B cell (primary cell): Measurements from ENCODE around the gene SPACA4. TPM values are rescaled to one million over a fixed set of nuclear protein-coding genes. Genes with fewer than 3 reads are reported as not detected.

Experiments used
- ATAC-seq: fragments of 200-7000 bp; cut with Tn5 transposase; one replicate; pipeline ENCODE4 v1.10.0; 2021; ENCODE audit warnings: low read depth, mild to moderate bottlenecking, moderate number of reproducible peaks, moderate library complexity
- CTCF ChIA-PET: fragments of 350-600 bp; sonication (Branson Sonifier 250); formaldehyde crosslinking; loops from one replicate; lab custom pipeline; 2021; ENCODE audit warnings: antibody characterized with exemption, inconsistent platforms; lab: Charles Lee
- POLR2A ChIA-PET: fragments of 350-600 bp; sonication (Branson Sonifier 250); formaldehyde crosslinking; loops from one replicate; lab custom pipeline; 2021; ENCODE audit warnings: antibody characterized with exemption; lab: Charles Lee
- DNase-seq: peaks from one replicate; pipeline ENCODE4 v3.0.0; 2013
- H2AFZ ChIP-seq: 2 replicates; pipeline ENCODE4 v1.6.1; 2012; ENCODE audit warnings: mild to moderate bottlenecking, low read depth, low read length; ENCODE audit not compliant: insufficient read depth, poor library complexity, severe bottlenecking
- H3K27ac ChIP-seq, 2 donors: 1 replicate in 1 of 2; 2 replicates in 1 of 2; pipeline ENCODE4 v1.5.1; 2012 to 2013; ENCODE audit warnings: low read length in 2 of 2, mild to moderate bottlenecking in 2 of 2, moderate library complexity in 1 of 2
- H3K27me3 ChIP-seq, 4 experiments: fragments of 200-600 bp in 1 of 4; sonication (generic) in 1 of 4; replicated peaks in 1 of 4; 1 replicate in 2 of 4; 2 replicates in 2 of 4; pipeline versions ENCODE4 v1.6.1 to v1.7.0; 2013 to 2016; ENCODE audit warnings: low read length in 3 of 4, mild to moderate bottlenecking in 2 of 4, mixed read lengths in 1 of 4, moderate library complexity in 1 of 4; ENCODE audit not compliant: insufficient read depth in 4 of 4, control insufficient read depth in 3 of 4; ENCODE audit errors: control extremely low read depth in 1 of 4
- H3K36me3 ChIP-seq, 2 experiments: replicated peaks in 1 of 2; 1 replicate in 1 of 2; 2 replicates in 1 of 2; pipeline versions ENCODE4 v1.6.1 to v1.7.1; 2013; ENCODE audit warnings: low read length in 1 of 2; ENCODE audit not compliant: insufficient read depth in 2 of 2, control insufficient read depth in 1 of 2; ENCODE audit errors: control extremely low read depth in 1 of 2, extremely low read depth in 1 of 2
- H3K4me1 ChIP-seq, 2 donors: fragments of 200-600 bp in 1 of 2; sonication (generic) in 1 of 2; 1 replicate in 1 of 2; 2 replicates in 1 of 2; pipeline versions ENCODE4 v1.5.1 to v1.6.1; 2013 to 2017; ENCODE audit warnings: low read length in 2 of 2; ENCODE audit not compliant: control insufficient read depth in 2 of 2, insufficient read depth in 2 of 2
- H3K4me2 ChIP-seq: replicated peaks from 2 replicates; pipeline ENCODE3; 2012; ENCODE audit warnings: mild to moderate bottlenecking, low read depth, low read length; ENCODE audit not compliant: poor library complexity, severe bottlenecking
- H3K4me3 ChIP-seq, 5 experiments: fragments of 200-600 bp in 1 of 5; sonication (generic) in 1 of 5; 1 replicate in 3 of 5; 2 replicates in 2 of 5; pipeline versions ENCODE4 v1.5.1 to v1.7.0; 2011 to 2016; ENCODE audit warnings: low read length in 4 of 5, mild to moderate bottlenecking in 4 of 5, low read depth in 2 of 5, control low read depth in 1 of 5, moderate library complexity in 1 of 5; ENCODE audit not compliant: insufficient read depth in 1 of 5; ENCODE audit errors: control extremely low read depth in 1 of 5, extremely low read depth in 1 of 5
- H3K79me2 ChIP-seq: fragments of 200-600 bp; sonication (generic); one replicate; pipeline ENCODE4 v1.6.0; 2016; ENCODE audit warnings: low read length; ENCODE audit not compliant: control insufficient read depth, insufficient read depth
- H3K9ac ChIP-seq: fragments of 200-600 bp; sonication (generic); 2 replicates; pipeline ENCODE4 v1.6.1; 2017; ENCODE audit warnings: mild to moderate bottlenecking, low read length, moderate library complexity
- H3K9me3 ChIP-seq, 3 donors: one replicate each; pipeline versions ENCODE4 v1.6.1 to v1.7.1; 2013; ENCODE audit warnings: low read length in 2 of 3; ENCODE audit not compliant: control insufficient read depth in 2 of 3, insufficient read depth in 1 of 3; ENCODE audit errors: control extremely low read depth in 1 of 3
- H4K20me1 ChIP-seq: 2 replicates; pipeline ENCODE4 v1.6.0; 2012; ENCODE audit warnings: mild to moderate bottlenecking, low read length; ENCODE audit not compliant: insufficient read depth, control insufficient read depth, poor library complexity, severe bottlenecking
- H3K27ac Mint-ChIP-seq: one replicate; pipeline ENCODE4 v1.8.0; 2021; ENCODE audit warnings: mixed read lengths
- H3K27me3 Mint-ChIP-seq: one replicate; pipeline ENCODE4 v1.8.0; 2021; ENCODE audit warnings: mixed read lengths
- H3K4me1 Mint-ChIP-seq: one replicate; pipeline ENCODE4 v1.8.0; 2021; ENCODE audit warnings: mixed read lengths
- H3K4me3 Mint-ChIP-seq: one replicate; pipeline ENCODE4 v1.8.0; 2021; ENCODE audit warnings: mixed read lengths
- H3K9me3 Mint-ChIP-seq: one replicate; pipeline ENCODE4 v1.8.0; 2022; ENCODE audit warnings: mixed read lengths; ENCODE audit not compliant: insufficient read depth
- CTCF ChIP-seq: fragments of 200-600 bp; IDR thresholded peaks from one replicate; pipeline ENCODE4 v1.8.0; 2022; ENCODE audit warnings: antibody characterized with exemption, mild to moderate bottlenecking
- EZH2 ChIP-seq: IDR thresholded peaks from 2 replicates; pipeline ENCODE4 v1.6.1; 2012; ENCODE audit warnings: borderline replicate concordance, low read depth, mild to moderate bottlenecking, moderate library complexity, low read length; ENCODE audit not compliant: insufficient read depth, poor library complexity, severe bottlenecking
- WGBS: methylation state at CpG from one replicate; pipeline ENCODE4 v1.1.5; 2013; ENCODE audit warnings: missing lambda C conversion rate; ENCODE audit not compliant: insufficient coverage; 5-methylcytosine and 5-hydroxymethylcytosine counted together
- intact Hi-C: fragments of 100-400 bp; cut with micrococcal nuclease; formaldehyde crosslinking; loops from one replicate; pipeline ENCODE4 v1.10.0; 2022
- polyA minus RNA-seq: library from RNA; depleted of rRNA, polyadenylated mRNA; stranded (reverse); fragments of >200 nt; gene quantifications from 2 replicates; pipeline ENCODE4 v1.2.3, GENCODE V29; 2012
- polyA plus RNA-seq: library from polyadenylated mRNA; depleted of rRNA; stranded (reverse); fragments of >200 nt; gene quantifications from 2 replicates; pipeline ENCODE4 v1.2.3, GENCODE V29; 2012
- total RNA-seq, 2 donors: library from RNA; stranded (reverse); fragments of 120-200 nt in 1 of 2; gene quantifications; 1 replicate in 1 of 2; 2 replicates in 1 of 2; pipeline versions ENCODE4 v1.2.3 to v1.2.4, GENCODE V29; 2013 to 2022

Gene SPACA4
- total RNA-seq (not detected in 2 replicates), polyA plus RNA-seq (not detected in 2 replicates), polyA minus RNA-seq (not detected in 2 replicates)
- not detected for total RNA-seq (2013)

- Histone ChIP-seq H3K9me3 (no peaks in the 10 kb centered on the region), H3K4me1 (peaks cover 0 to 8% of the 10 kb centered on the region in 2 donors), H4K20me1 (no peaks in the 10 kb centered on the region), H3K27me3 (no peaks in the 10 kb centered on the region), H2AFZ (no peak within 1 kb of the TSS), H3K9ac (no peak within 1 kb of the TSS), H3K4me3 (no peak within 1 kb of the TSS), H3K4me2 (no peak within 1 kb of the TSS), H3K79me2 (no peaks in the 10 kb centered on the region), H3K36me3 (no peaks in the 10 kb centered on the region), H3K27ac (no peak within 1 kb of the TSS)
- 95% methylated on average over 38 of the region's 39 CpGs for WGBS
- intact Hi-C loops, result no loop called here
- Mint-ChIP-seq H3K27me3 (no peaks in the 10 kb centered on the region), H3K4me1 (peaks cover 5% of the 10 kb centered on the region), H3K9me3 (no peaks in the 10 kb centered on the region), H3K4me3 (no peak within 1 kb of the TSS), H3K27ac (no peak within 1 kb of the TSS)
- ATAC-seq (no peak), DNase-seq (no peak)
- no peak for TF ChIP-seq EZH2
- TF ChIP-seq CTCF, result no peak
- ChIA-PET POLR2A (no interaction called here), CTCF (interaction anchor here (0.7 to 4.8 kb wide), 10 partner anchors 11 to 273 kb away, joined by 3 to 51 read pairs (median 13); partner anchors contain the start of genes CA11, GRWD1, RPL18 and SPHK2)
These were observed at the start of gene SPACA4 for GRCh38 chr19:48606463-48607358. SPACA4 (plus strand) TSS chr19:48606742; CDS start chr19:48606979, 237 bp downstream.

DNA sequence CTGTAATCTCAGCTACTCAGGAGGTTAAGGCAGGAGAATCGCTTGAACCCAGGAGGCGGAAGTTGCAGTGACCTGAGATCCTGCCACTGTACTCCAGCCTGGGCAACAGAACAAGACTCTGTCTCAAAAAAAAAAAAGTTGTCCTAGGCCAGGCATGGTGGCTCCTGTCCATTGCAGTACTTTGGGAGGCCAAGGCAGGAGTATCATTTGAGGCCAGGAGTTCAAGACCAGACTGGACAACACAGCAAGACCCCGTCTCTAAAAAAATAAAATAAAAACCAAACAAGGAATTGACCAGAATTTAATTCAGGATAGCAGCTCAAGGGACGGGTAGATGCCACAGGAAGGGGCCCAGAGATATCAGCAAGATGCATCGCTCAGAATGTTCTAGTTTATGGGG is 49.7 kb upstream of the SPACA4 start:
- Histone ChIP-seq H2AFZ (no peak overlapping the region), H3K4me1 (no peaks in the 10 kb centered on the region), H4K20me1 (no peaks in the 10 kb centered on the region), H3K79me2 (no peaks in the 10 kb centered on the region), H3K4me3 (no peak overlapping the region), H3K9me3 (no peaks in the 10 kb centered on the region), H3K36me3 (no peaks in the 10 kb centered on the region), H3K27ac (no peak overlapping the region), H3K27me3 (peaks cover 0 to 5% (median 0%) of the 10 kb centered on the region in 4 experiments), H3K9ac (no peak overlapping the region), H3K4me2 (no peak overlapping the region)
- WGBS, result 83% methylated on average over 2 of the region's 5 CpGs
- no peak for DNase-seq
- H3K27ac Mint-ChIP-seq, result no peak overlapping the region
- H3K4me1 Mint-ChIP-seq, result no peaks in the 10 kb centered on the region
- ChIA-PET CTCF (no interaction called here), POLR2A (interaction anchor here (0.7 kb wide), 1 partner anchor 23 kb away, joined by 6 read pairs; no protein-coding TSS in a partner anchor)
- no peak overlapping the region for H3K4me3 Mint-ChIP-seq
- peaks cover 20% of the 10 kb centered on the region for H3K27me3 Mint-ChIP-seq
- TF ChIP-seq EZH2 (no peak), CTCF (no peak)
- intact Hi-C loops, result no loop called here
- ATAC-seq, result no peak
- no peaks in the 10 kb centered on the region for H3K9me3 Mint-ChIP-seq
